ENCODE results near the gene CYP27C1. TPM values are rescaled to one million over a fixed set of nuclear protein-coding genes. Genes with fewer than 3 reads are reported as not detected.

CYP27C1 gene
- total RNA-seq, 2 experiments from 2014 or later, result not detected

- H3K27me3 Mint-ChIP-seq, result peaks cover 13% of the 10 kb centered on the region
- DNase-seq, result no peak
- no peak overlapping the region for H3K27ac Mint-ChIP-seq
- H3K4me3 Mint-ChIP-seq, result no peak overlapping the region
- no peaks in the 10 kb centered on the region for H3K4me1 Mint-ChIP-seq
- POLR2A ChIA-PET, result no interaction called here
- H3K36me3 Mint-ChIP-seq, result no peaks in the 10 kb centered on the region
- no peaks in the 10 kb centered on the region for H3K9me3 Mint-ChIP-seq
- no peak for ATAC-seq (ENCODE audit: low read depth)
Observed at GRCh38 chr2:127138281-127138680, 81.8 kb downstream of the CYP27C1 start.

GRCh38 chr2:127137741-127138140, 82.4 kb downstream of the CYP27C1 start:
- Mint-ChIP-seq H3K9me3 (no peaks in the 10 kb centered on the region), H3K4me1 (no peaks in the 10 kb centered on the region)

DNA sequence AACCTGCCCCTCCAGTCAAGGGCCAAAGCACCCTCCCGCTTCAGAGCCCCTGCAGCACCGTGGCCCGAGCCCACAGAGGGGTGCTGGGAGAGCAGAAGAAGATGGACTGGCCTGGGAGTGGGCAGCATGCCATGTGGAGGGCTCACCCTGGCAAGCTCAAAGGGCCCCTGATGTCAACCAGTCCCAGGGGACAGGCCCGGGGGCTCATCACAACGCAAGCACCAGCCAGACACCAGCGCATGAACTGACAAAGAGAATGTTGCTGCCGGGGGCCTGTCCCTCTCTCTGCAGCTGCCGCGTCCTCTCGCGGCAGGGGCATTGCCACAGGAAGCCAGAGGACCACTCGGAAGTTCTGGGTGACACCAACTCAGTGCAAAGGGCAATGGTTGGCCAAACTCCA, 82.9 kb downstream of the CYP27C1 start:
- Mint-ChIP-seq H3K27ac (no peak overlapping the region), H3K4me1 (no peaks in the 10 kb centered on the region), H3K9me3 (no peaks in the 10 kb centered on the region), H3K36me3 (no peaks in the 10 kb centered on the region), H3K4me3 (no peak overlapping the region), H3K27me3 (peaks cover 11% of the 10 kb centered on the region)
- POLR2A ChIA-PET, result no interaction called here
- no peak for ATAC-seq (ENCODE audit: low read depth)
- no peak for DNase-seq

More at GRCh38 chr2:127137741-127138140, 82.4 kb downstream of the CYP27C1 start:
- peaks cover 11% of the 10 kb centered on the region for H3K27me3 Mint-ChIP-seq
- no peak overlapping the region for H3K27ac Mint-ChIP-seq
- DNase-seq, result no peak
- POLR2A ChIA-PET, result no interaction called here
- no peaks in the 10 kb centered on the region for H3K36me3 Mint-ChIP-seq
- ATAC-seq (ENCODE audit: low read depth), result no peak
- no peak overlapping the region for H3K4me3 Mint-ChIP-seq

GRCh38 chr2:127134833-127135830, 85.0 kb downstream of the CYP27C1 start:
- H3K9me3 Mint-ChIP-seq, result no peaks in the 10 kb centered on the region
- H3K27me3 Mint-ChIP-seq, result peaks cover 6% of the 10 kb centered on the region
- DNase-seq, result no peak
- no peak for ATAC-seq (ENCODE audit: low read depth)
- H3K36me3 Mint-ChIP-seq, result no peaks in the 10 kb centered on the region
- H3K4me3 Mint-ChIP-seq, result no peak overlapping the region
- H3K4me1 Mint-ChIP-seq, result no peaks in the 10 kb centered on the region
- H3K27ac Mint-ChIP-seq, result no peak overlapping the region
- POLR2A ChIA-PET, result no interaction called here

DNA sequence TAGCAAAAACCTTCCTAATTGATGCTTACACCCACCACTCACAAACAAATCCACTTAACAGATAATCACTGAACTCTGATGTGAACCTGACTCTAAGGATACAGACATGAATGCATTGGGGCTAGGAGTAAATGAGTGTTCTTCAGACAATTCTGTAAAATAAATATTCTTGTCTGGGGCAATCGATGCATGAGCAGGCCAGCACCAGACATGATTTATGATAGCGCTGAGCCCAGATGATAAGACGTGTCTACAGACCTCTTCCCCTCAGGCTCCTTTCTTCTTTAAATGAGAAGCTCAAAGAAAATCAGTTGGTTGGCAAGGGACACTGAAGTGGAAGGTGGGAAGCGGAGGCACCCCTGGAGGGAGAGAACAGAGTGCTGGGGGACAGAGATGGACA, 85.9 kb downstream of the CYP27C1 start:
- H3K4me1 Mint-ChIP-seq, result no peaks in the 10 kb centered on the region
- no peaks in the 10 kb centered on the region for H3K9me3 Mint-ChIP-seq
- no peaks in the 10 kb centered on the region for H3K36me3 Mint-ChIP-seq
- peaks cover 2% of the 10 kb centered on the region for H3K27me3 Mint-ChIP-seq
- POLR2A ChIA-PET, result no interaction called here
- ATAC-seq (ENCODE audit: low read depth) (no peak), DNase-seq (no peak)
- H3K27ac Mint-ChIP-seq, result no peak overlapping the region
- H3K4me3 Mint-ChIP-seq, result no peak overlapping the region

Other genes with a start within 250 kb of the CYP27C1 start
- gene BIN1, start 113.1 kb downstream of the CYP27C1 start, total RNA-seq, result 100 to 1,000 TPM; 160 to 161 TPM
- 10 to 100 TPM; 60.6 to 64.8 TPM for gene ERCC3, start 73.8 kb upstream of the CYP27C1 start, total RNA-seq
- 10 to 100 TPM; 65.2 to 69.0 TPM for gene MAP3K2, start 167.7 kb upstream of the CYP27C1 start, total RNA-seq
- gene PROC, start 198.1 kb upstream of the CYP27C1 start, total RNA-seq, result not detected

All from activated naive CD8-positive, alpha-beta T cell treated with anti-CD3 and anti-CD28 coated beads, Interleukin-2, amount 10 ng/mL, durations not matched to agents 7 days and 5 days (primary cell).